ENCODE data around the gene ASPG.

The ASPG gene

GRCh38 chr14:104100171-104101085 is 14.9 kb downstream of the ASPG start:
- POLR2A ChIA-PET = no interaction called here
- no peak for DNase-seq (ENCODE audit: extremely low spot score)
- TF ChIP-seq CTCF (IDR thresholded peaks at IDR 0.05; ENCODE audit: control extremely low read depth, extremely low read depth, low read depth, missing control alignments) = no peak
- CTCF ChIA-PET = no interaction called here

GRCh38 chr14:104101086-104101621 is 15.7 kb downstream of the ASPG start:
- no peak for TF ChIP-seq CTCF (IDR thresholded peaks at IDR 0.05; ENCODE audit: control extremely low read depth, extremely low read depth, low read depth, missing control alignments)
- ChIA-PET CTCF (no interaction called here), POLR2A (no interaction called here)
- no peak for DNase-seq (ENCODE audit: extremely low spot score)

GRCh38 chr14:104101651-104102281 is 16.3 kb downstream of the ASPG start:
- CTCF ChIA-PET = no interaction called here
- no peak for DNase-seq (ENCODE audit: extremely low spot score)
- POLR2A ChIA-PET = no interaction called here
- no peak for TF ChIP-seq CTCF (IDR thresholded peaks at IDR 0.05; ENCODE audit: control extremely low read depth, extremely low read depth, low read depth, missing control alignments)

GRCh38 chr14:104102282-104102914 is 16.9 kb downstream of the ASPG start:
- DNase-seq (ENCODE audit: extremely low spot score) = no peak
- TF ChIP-seq CTCF (IDR thresholded peaks at IDR 0.05; ENCODE audit: control extremely low read depth, extremely low read depth, low read depth, missing control alignments) = no peak

GRCh38 chr14:104103061-104103445 is 17.6 kb downstream of the ASPG start:
- no peak for TF ChIP-seq CTCF (IDR thresholded peaks at IDR 0.05; ENCODE audit: control extremely low read depth, extremely low read depth, low read depth, missing control alignments)
- DNase-seq (ENCODE audit: extremely low spot score) = no peak
- CTCF ChIA-PET = no interaction called here
- POLR2A ChIA-PET = no interaction called here

More at GRCh38 chr14:104102282-104102914, 16.9 kb downstream of the ASPG start:
- ChIA-PET POLR2A (no interaction called here), CTCF (no interaction called here)

GRCh38 chr14:104103446-104104075 is 18.1 kb downstream of the ASPG start:
- ChIA-PET POLR2A (no interaction called here), CTCF (no interaction called here)
- TF ChIP-seq CTCF (IDR thresholded peaks at IDR 0.05; ENCODE audit: control extremely low read depth, extremely low read depth, low read depth, missing control alignments) = no peak
- no peak for DNase-seq (ENCODE audit: extremely low spot score)
